Uterus (tissue), 2 donors: ENCODE measurements around the gene DLG1.

ENCODE experiments used
- POLR2A ChIP-seq, 2 donors: fragments of 450-650 bp; IDR thresholded peaks; one replicate each; pipeline ENCODE4 v1.6.1; 2016; ENCODE audit warnings: antibody characterized with exemption in 2 of 2, mild to moderate bottlenecking in 1 of 2, moderate library complexity in 1 of 2
- TF ChIP-seq, protein P1 (sequence below), 4 experiments: fragments of 200-600 bp in 2 of 4; fragments of 450-650 bp in 2 of 4; sonication (generic) in 2 of 4; IDR thresholded peaks; one replicate each; pipeline ENCODE4 v1.5.1; 2016 to 2019; ENCODE audit warnings: antibody characterized with exemption in 4 of 4, mild to moderate bottlenecking in 2 of 4, moderate library complexity in 1 of 4

DNA sequence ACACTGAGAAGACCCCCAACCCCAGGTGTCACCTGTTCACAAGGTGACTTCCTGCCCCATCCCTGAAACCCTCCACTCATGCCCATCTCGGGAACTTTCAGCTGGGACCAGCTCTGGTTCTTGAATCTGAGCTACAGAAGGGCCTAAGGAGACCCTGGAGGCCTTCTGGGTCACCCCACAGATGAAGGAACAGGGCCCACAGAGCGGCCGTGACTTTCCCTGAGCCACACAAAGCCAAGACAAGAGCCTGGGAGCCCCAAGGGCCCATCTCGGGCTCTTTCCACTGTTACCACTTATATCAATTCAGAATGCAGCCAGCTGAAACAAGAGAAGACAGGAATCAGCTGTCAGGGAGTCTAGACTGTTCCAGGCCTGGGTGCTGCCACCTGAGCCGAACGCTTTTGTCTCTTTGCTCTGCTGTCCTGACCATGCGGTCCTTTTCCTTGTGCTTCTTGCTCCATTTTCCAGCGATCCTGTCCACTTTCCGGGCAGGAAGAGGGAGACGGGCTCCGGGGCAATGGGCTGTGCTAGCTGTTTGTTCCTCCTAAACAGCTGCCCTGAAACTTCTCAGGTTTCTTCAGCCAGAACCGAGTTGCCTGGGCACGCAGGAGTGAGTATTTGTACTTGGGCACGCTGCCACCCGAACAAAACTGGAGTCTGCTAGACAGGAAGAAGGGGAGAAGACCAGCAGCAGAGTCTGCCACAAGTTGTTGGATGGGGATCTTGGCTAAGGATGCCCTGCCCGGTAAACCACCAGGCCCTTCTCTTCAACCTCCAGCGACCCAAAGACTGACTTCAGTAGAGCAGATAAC lies 301.8 kb downstream of the DLG1 start:
- TF ChIP-seq, protein P1, sequence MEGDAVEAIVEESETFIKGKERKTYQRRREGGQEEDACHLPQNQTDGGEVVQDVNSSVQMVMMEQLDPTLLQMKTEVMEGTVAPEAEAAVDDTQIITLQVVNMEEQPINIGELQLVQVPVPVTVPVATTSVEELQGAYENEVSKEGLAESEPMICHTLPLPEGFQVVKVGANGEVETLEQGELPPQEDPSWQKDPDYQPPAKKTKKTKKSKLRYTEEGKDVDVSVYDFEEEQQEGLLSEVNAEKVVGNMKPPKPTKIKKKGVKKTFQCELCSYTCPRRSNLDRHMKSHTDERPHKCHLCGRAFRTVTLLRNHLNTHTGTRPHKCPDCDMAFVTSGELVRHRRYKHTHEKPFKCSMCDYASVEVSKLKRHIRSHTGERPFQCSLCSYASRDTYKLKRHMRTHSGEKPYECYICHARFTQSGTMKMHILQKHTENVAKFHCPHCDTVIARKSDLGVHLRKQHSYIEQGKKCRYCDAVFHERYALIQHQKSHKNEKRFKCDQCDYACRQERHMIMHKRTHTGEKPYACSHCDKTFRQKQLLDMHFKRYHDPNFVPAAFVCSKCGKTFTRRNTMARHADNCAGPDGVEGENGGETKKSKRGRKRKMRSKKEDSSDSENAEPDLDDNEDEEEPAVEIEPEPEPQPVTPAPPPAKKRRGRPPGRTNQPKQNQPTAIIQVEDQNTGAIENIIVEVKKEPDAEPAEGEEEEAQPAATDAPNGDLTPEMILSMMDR (IDR thresholded peaks at IDR 0.05) = no peak
- TF ChIP-seq POLR2A (IDR thresholded peaks at IDR 0.05) = no peak
